Measurements from ENCODE around the gene ST7.

The ST7 gene

DNA sequence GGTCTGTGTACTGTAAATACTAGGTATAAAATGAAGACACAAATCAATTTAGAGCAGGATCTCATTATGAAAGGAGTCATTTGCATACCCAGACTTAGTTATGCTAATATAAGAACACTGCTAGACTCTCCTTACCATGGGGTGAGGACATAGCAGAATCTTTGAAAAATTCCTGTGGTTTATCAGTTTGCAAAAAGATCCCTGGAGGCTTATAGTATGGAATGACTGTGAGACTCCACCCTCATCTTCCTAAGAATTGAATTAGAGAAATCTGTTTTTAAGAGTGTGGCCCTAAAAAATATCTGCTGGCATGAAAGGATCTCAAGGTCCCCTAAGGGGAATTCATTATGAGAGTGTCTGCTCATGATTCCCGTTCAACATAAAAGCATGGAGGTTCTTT lies 306.3 kb downstream of the ST7 start:
- peak; percentile 21 for DNase-seq (ENCODE audit: low read depth)
- H3K4me3 ChIP-seq (ENCODE audit: low read length): no peak overlapping the region
- TF ChIP-seq, protein P1, sequence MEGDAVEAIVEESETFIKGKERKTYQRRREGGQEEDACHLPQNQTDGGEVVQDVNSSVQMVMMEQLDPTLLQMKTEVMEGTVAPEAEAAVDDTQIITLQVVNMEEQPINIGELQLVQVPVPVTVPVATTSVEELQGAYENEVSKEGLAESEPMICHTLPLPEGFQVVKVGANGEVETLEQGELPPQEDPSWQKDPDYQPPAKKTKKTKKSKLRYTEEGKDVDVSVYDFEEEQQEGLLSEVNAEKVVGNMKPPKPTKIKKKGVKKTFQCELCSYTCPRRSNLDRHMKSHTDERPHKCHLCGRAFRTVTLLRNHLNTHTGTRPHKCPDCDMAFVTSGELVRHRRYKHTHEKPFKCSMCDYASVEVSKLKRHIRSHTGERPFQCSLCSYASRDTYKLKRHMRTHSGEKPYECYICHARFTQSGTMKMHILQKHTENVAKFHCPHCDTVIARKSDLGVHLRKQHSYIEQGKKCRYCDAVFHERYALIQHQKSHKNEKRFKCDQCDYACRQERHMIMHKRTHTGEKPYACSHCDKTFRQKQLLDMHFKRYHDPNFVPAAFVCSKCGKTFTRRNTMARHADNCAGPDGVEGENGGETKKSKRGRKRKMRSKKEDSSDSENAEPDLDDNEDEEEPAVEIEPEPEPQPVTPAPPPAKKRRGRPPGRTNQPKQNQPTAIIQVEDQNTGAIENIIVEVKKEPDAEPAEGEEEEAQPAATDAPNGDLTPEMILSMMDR (IDR thresholded peaks at IDR 0.05; ENCODE audit: insufficient read depth, low read depth, low read length, missing control alignments): no peak

DNA sequence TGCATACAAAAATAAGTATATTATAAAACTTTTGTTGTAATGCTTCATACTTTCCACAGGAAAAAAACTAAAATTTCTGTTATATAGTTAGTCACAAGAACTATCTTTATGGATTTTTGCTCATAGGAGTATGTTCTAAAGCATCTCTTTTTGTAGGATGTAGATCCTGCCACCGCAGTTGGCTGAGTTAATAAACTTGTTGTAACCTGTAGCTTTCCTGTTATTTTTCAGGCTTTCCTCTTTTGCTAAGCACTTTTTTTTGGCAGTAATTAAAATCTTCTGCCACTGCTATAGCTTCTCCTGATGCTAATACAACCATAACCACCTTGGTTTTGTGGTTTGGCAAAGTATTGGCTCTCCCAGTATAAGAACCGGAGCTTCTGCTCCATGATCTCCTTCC lies 309.2 kb downstream of the ST7 start:
- TF ChIP-seq, protein P1 (IDR thresholded peaks at IDR 0.05; ENCODE audit: insufficient read depth, low read depth, low read length, missing control alignments): no peak
- DNase-seq (ENCODE audit: low read depth): peak; percentile 33

DNA sequence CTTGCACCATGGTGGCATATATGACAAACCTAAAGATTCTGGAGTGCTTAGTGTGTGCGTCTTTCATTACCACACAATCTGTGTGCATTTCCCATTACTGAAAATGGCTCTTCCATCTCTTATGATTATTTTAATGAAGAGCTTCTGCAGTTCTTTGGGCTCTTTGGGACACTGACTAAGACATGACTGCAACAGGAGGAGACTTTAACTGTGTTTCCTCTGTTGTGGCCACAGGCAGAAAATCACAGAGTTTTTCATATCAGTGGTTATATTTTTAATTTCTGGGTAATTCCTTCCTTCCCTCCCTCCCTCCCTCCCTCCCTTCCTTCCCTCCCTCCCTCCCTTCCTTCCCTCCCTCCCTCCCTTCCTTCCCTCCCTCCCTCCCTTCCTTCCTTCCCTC lies 311.4 kb downstream of the ST7 start:
- TF ChIP-seq, protein P1 (IDR thresholded peaks at IDR 0.05; ENCODE audit: insufficient read depth, low read depth, low read length, missing control alignments): no peak

More for the DNA sequence above, 309.2 kb downstream of the ST7 start:
- no peak overlapping the region for H3K4me3 ChIP-seq (ENCODE audit: low read length)

DNA sequence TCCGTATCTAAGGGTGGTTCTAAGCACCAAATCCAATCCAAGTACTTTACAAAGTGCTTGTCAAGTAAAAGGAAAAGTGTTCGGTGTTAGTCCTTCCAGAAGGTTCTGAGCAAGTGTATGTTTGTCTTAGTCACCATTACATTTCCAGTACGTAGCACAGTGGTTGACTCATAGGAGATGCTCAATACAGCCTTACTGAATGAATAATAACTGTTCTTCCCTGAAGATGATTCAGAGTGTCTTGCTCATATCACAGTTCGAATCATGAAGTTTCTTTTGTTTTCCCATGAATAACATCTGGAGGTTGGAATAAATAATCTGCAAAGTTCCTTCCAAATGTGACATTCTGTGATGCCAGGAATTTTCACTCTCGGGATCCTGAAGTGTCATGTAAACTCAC lies 316.1 kb downstream of the ST7 start:
- H3K4me3 ChIP-seq (ENCODE audit: low read length): no peak overlapping the region
- TF ChIP-seq, protein P1 (IDR thresholded peaks at IDR 0.05; ENCODE audit: insufficient read depth, low read depth, low read length, missing control alignments): no peak
- peak; percentile 96 for DNase-seq (ENCODE audit: low read depth)

More for the DNA sequence above, 311.4 kb downstream of the ST7 start:
- no peak for DNase-seq (ENCODE audit: low read depth)
- no peak overlapping the region for H3K4me3 ChIP-seq (ENCODE audit: low read length)

DNA sequence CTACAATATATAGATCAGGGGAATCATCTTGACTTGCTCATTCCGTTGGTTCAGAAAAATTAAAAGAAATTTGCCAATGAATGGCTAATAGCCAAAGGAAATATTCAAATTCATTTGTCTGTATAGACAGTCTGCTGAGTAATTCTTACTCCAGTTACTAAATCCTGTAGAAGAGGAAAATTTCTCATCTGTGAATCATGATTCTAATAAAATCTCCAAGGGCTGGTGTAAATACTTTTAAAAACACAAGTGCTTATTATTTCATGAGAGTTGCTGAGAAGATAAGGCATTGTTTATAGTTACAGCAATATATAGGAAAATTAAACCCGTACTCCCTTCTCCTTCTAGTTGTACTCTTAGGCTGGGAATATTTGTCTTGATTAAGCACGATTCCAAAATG lies 316.6 kb downstream of the ST7 start:
- DNase-seq (ENCODE audit: low read depth): peak; percentile 76
- TF ChIP-seq, protein P1 (IDR thresholded peaks at IDR 0.05; ENCODE audit: insufficient read depth, low read depth, low read length, missing control alignments): no peak
- H3K4me3 ChIP-seq (ENCODE audit: low read length): no peak overlapping the region

DNA sequence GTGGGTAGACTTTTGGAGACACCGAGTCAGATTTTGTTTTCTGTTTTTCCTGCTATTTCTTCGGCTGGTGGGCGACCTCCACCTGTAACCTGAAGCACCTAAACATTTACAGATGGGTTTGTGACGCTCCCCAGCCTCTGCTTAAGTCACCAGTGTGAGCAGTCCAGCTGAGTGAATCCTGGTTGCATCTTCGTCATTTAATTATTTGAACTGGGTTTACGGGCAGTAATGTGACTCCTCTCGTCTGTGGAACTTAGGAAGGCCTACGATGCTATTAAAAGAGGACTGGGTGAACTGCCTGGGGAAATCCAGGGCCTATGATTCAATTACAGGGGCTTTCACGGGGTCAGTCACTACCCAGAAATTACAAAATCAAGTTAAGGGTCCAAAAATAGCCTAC lies 317.1 kb downstream of the ST7 start:
- H3K4me3 ChIP-seq (ENCODE audit: low read length): no peak overlapping the region
- no peak for DNase-seq (ENCODE audit: low read depth)
- TF ChIP-seq, protein P1 (IDR thresholded peaks at IDR 0.05; ENCODE audit: insufficient read depth, low read depth, low read length, missing control alignments): no peak

DNA sequence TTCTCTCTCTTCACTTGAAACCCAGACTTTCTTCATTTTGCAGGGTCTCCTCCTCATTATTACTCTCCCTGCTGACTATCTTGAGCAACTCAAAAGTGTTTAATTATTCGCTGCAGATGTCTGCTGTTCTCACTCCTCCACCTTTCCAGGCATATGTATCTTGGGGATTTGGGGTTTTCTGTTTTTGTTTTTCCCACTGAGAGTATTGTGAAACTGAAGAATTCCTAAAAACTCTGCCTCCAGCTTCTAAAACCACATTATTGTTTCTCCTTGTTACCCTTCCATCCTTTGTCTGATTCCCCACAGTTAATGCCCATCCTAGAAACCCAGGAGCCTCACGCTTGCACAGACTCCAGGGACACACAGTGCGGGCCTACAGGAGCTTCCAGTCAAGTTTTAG lies 318.3 kb downstream of the ST7 start:
- DNase-seq (ENCODE audit: low read depth): no peak
- TF ChIP-seq, protein P1 (IDR thresholded peaks at IDR 0.05; ENCODE audit: insufficient read depth, low read depth, low read length, missing control alignments): no peak
- H3K4me3 ChIP-seq (ENCODE audit: low read length): no peak overlapping the region

Data from epithelial cell of esophagus (primary cell).